ENCODE results near the gene XAGE5.
"Not testable (repeated sequence)": the region's sequence is repeated elsewhere in the genome, so short reads cannot be mapped to it uniquely, and the experiment has no call there.

DNA sequence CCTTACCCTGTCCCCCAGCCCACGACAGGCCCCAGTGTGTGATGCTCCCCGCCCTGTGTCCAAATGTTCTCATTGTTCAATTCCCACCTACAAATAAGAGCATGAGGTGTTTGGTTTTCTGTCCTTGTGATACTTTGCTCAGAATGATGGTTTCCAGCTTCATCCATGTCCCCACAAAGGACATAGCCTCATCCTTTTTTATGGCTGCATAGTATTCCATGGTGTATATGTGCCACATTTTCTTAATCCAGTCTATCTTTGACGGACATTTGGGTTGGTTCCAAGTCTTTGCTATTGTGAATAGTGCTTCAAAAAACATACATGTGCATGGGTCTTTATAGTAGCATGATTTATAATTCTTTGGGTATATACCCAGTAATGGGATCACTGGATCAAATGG lies 32.5 kb downstream of the XAGE5 start:
- TF ChIP-seq, protein P1, sequence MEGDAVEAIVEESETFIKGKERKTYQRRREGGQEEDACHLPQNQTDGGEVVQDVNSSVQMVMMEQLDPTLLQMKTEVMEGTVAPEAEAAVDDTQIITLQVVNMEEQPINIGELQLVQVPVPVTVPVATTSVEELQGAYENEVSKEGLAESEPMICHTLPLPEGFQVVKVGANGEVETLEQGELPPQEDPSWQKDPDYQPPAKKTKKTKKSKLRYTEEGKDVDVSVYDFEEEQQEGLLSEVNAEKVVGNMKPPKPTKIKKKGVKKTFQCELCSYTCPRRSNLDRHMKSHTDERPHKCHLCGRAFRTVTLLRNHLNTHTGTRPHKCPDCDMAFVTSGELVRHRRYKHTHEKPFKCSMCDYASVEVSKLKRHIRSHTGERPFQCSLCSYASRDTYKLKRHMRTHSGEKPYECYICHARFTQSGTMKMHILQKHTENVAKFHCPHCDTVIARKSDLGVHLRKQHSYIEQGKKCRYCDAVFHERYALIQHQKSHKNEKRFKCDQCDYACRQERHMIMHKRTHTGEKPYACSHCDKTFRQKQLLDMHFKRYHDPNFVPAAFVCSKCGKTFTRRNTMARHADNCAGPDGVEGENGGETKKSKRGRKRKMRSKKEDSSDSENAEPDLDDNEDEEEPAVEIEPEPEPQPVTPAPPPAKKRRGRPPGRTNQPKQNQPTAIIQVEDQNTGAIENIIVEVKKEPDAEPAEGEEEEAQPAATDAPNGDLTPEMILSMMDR (conservative IDR thresholded peaks at IDR 0.05), result not testable (repeated sequence)
- TF ChIP-seq ZFX (IDR thresholded peaks at IDR 0.05), result not testable (repeated sequence)
